GM18508 (cell line): Measurements from ENCODE around the gene CELF5.
"Not testable (repeated sequence)": the region's sequence is repeated elsewhere in the genome, so short reads cannot be mapped to it uniquely, and the experiment has no call there.

ENCODE experiments used
- ATAC-seq: cut with Tn5 transposase; IDR thresholded peaks from one replicate; pipeline ENCODE4 v1.9.1; 2021; ENCODE audit warnings: moderate number of reproducible peaks; ENCODE audit not compliant: insufficient read depth, unreplicated experiment

CELF5 gene

DNA sequence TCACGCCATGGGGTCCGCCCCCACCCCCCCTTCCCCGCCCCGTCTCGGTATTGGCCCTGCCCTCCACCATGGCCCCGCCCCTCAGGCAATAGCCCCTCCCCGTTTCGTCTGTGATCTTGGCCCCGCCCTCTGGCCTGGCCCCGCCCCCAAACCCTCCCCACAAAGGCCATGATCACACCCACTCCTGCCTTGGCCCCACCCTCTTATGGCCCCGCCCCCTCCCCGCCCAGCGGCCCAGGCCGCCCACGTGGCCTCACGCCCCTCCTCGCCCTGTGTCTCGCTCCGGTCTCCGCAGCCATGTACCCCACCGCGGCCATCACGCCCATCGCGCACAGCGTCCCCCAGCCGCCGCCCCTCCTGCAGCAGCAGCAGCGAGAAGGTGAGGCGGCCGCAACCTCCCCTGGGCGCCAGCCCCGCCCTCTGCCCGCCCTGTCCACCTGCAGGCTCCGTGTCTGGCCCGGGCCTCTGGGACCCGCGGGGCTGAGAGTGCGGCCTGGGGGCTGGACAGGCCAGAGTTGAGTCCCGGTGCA is 61.3 kb downstream of the CELF5 start:
- ATAC-seq = no peak

DNA sequence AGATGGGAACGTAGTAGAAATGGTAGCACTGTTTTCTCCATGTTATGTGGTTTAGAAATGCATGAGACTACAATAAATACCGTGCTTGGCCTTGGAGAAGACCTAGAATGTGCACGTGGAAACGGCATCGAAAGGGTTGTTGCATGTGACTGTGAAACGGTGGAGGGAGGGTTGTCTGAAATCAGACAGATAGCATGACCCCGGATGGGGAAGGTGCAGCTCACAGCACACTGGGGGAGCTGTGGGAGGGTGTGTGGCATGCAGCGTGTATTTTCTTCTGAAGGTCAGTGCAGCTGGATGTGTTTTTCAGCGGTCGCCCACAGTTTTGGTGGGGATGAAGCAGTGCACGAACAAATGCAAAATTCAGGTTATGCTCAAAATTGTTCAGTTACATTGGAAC is 63.4 kb downstream of the CELF5 start:
- ATAC-seq = no peak

DNA sequence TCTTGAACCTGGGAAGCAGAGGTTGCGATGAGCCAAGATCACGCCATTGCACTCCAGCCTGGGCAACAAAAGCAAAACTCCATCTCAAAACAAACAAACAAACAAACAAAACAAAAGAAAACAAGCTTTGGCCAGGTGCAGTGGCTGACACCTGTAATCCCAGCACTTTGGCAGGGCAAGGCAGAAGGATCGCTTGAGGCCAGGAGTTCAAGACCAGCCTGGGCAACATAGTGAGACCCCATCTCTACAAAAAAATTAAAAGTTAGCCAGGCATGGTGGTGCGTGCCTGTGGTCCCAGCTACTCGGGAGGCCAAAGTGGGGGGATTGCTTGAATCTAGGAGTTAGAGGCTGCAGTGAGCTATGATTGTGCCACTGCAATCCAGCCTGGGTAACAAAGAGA is 64.0 kb downstream of the CELF5 start:
- ATAC-seq = not testable (repeated sequence)

DNA sequence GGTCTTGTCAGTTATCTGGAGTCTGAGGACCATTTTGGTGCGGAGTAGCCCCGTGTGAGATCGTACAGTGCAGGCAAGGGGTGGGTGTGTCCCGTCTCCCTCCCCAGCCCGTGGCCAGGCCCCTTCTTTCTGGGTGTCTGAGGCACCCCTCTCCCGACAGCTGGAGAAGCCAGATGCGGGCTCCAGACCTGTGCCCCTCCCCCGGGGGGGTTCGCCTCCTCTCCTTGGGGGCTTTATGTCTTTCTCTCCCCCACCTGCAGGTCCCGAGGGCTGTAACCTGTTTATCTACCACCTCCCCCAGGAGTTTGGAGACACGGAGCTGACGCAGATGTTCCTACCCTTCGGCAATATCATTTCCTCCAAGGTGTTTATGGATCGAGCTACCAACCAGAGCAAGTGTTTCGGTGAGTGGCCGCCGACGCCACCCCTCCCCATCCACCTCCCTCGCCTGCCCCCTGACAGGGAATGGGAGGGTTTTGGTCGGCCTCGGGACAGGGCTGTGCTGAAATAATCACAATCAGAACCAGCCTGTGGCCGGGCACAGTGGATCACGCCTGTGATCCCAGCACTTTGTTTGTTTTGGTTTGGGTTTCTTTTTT is 65.6 kb downstream of the CELF5 start:
- no peak for ATAC-seq

DNA sequence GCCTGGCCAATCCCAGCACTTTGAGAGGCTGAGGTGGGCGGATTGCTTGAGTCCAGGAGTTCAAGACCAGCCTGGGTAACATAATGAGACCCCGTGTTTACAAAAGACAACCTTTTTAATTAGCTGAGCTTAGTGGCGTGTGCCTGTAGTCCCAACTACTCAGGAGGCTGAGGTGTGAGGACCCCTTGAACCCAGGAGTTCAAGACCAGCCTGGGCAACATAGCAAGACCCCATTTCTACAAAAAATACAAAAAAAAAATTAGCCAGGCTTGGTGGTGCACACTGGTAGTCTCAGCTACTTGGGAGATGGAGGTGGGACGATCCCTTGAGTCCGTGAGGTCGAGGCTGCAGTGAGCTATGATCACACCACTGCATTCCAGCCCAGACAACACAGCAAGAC is 66.4 kb downstream of the CELF5 start:
- ATAC-seq = not testable (repeated sequence)

DNA sequence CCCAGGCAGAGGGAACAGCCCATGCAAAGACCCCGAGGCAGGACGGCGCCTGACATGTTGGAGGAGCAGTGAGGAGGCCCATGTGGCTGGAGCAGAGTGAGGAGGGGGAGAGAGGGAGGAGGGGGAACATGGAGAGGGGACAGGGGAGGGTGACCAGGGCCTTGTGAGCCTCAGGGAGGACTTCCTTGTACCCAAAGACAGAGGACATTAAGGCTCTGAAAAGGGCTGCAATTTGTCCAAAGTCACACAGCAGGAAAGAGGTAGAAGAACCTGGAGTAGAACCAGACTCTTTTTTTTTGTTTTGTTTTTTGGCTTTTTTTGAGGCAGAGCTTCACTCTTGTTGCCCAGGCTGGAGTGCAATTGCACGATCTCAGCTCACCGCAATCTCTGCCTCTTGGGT is 67.2 kb downstream of the CELF5 start:
- ATAC-seq = no peak

DNA sequence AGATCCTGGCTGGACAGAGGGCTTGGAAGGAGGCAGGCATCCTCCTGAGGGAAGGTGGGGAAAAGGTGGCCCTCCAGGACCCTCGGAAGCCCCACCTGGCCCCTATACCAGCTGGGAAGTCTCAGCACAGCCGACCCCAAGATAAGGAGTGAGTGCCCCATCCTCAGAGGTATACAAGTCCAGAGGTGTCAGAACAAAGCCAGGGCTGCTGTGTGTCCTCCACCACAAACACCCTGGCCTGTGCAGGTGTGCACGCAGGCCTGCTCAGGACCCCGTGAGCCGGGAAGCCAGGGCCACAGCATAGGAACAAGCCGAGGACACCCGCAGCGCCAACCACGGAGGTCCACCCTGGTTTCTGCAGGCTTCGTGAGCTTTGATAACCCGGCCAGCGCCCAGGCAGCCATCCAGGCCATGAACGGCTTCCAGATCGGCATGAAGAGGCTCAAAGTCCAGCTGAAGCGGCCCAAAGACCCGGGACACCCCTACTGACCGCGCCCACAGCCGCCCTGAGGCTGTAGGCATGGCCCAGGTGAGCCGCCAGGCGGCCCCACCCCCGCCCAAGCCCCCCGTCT is 68.6 kb downstream of the CELF5 start:
- ATAC-seq = no peak

DNA sequence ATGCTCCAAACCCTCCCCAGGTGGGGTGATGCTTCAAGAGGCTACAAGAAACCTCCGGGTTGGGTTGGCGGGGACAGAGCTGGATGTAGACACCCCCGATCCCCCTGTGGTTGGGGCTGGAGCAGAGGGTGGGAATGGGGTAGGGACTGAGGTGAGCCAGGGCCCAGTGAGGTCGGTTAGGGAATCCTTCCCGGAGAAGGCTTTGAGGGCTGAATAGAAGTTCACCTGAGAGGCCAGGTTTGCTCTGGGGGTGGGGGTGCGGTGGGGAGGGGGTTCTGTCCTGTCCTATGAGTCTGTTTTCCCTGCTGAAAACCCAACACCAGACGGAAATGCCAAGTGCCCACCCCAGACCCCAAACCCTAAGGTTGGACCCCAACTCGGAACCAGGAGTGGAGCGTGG is 69.1 kb downstream of the CELF5 start:
- ATAC-seq = no peak

DNA sequence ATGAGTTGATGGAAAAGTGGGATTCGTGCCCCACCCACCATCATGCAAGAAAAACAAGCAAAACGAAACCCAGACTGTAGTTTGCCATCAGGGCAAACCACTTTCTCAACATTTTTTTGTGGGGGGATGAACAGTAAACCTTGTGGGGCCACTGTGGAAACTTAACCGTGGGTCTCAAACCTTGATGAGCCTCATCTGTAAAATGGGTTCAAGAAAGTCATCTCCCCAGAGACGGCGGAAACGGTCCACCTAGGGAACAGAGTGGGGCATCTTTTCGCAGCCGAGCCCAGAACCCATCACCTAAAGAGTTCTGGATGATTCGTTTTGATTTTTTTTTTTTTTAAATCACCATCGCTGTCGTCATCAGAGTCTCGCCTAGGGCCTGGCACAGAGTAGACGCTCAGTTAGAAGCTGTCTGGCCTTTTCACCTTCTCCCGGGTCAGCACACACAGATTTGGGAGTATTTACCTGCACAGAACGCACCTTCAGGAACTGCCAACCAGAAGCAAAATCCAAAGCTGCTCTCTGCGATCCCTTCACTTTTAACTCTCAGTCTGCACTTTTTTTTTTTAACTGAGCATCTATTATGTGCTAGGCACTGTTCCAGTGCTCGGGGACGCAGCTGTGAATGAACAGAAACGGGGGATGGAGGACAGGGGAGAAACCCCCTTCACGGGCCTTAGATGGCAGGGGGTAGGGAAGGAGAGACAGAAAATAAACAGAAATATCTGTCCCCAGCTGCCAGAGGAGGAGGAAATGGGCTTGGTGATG is 69.8 kb downstream of the CELF5 start:
- ATAC-seq = no peak

DNA sequence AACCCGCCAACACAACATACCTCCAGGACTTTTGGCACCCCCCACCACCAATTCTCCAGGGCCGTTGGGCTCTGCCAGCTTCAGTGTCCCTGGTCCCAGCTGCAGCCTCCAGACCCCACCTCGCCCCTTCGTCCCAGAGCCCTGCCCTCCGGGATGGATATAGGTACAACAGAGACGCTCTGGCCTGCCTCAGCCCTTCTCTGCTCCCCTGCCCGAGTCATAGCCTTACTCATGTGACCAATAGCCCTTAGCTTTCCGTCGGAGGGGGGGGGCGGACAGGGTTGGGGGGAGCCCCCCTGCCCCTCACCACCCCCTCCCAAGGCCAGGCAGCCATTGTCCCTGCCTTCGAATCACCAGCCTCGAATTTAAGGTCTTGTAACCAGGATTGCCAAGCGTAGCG is 71.1 kb downstream of the CELF5 start:
- ATAC-seq = no peak

DNA sequence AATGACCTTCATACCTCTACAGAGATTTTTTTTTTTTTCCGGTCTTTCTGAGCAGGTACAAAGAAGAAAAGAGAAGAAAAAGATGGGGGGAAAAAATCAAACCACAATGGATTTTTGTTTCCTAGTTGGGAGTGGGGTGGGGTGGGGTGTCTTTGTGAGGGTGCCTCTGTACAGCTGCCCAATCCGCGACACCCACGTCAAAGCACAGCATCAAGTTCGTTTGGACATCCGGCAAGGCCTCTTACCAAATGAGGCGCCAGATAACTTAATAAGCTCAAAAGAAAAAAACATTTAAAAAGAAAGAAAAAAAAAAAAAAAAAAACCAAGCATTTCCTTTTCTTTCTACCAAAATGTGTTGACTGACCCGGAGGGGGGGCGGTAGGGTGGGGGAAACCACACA is 71.6 kb downstream of the CELF5 start:
- no peak for ATAC-seq

DNA sequence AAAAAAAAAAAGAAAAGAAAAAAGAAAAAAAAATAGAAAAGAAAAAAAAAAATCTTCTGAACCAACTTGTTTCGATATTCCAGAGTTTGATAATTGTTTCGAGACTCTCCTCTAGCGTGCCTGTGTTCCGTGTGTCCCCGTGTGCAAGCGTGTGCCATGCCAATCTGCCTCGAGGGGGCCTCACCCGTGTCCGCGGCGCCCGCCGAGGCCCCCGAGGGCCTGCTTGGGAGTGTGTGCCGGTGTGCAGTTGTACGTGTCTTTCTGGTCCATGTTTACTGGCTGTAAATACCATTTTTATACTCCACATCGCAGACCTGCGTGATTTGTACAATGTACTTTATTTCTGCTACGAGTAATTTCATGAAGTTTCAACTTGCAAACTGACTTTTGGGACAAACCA is 72.0 kb downstream of the CELF5 start:
- no peak for ATAC-seq

DNA sequence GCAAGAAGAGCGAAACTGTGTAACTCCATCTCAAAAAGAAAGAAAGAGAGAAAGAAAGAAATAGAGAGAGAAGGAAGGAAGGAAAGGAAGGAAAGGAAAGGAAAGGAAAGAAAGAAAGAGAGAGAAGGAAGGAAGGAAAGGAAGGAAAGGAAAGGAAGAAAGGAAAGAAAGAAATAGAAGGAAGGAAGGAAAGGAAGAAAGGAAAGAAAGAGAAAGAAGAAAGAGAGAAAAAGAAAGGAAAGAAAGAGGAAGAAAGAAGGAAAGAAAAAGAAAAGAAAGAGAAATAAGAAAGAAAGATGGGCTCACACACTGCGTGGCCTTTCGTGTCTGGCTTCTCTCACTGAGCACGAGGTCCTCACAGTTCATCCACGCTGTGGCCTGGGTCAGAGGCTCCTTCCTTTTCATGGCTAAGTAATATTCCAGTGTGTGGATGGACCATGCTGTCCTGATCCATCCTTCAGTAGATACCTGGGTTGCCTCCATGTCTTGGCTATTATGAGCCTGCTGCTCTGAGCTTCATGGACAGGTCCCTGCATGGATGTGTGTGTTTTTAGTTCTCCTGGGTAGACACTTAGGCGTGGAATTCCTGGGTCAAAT is 74.5 kb downstream of the CELF5 start:
- ATAC-seq = no peak

DNA sequence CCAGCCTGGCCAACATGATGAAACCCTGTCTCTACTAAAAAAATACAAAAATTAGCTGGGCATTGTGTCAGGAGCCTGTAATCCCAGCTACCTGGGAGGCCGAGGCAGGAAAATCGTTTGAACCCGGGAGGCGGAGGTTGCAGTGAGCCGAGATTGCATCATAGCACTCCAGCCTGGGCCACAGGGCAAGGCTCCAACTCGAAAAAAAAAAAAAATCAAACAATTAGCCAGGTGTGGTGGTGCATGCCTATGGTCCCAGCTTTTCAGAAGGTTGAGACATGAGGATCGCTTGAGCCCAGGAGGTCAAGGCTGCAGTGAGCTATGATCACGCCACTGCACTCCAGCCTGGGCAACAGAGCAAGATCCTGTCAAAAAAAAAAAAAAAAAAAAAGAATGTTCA is 76.1 kb downstream of the CELF5 start:
- not testable (repeated sequence) for ATAC-seq

DNA sequence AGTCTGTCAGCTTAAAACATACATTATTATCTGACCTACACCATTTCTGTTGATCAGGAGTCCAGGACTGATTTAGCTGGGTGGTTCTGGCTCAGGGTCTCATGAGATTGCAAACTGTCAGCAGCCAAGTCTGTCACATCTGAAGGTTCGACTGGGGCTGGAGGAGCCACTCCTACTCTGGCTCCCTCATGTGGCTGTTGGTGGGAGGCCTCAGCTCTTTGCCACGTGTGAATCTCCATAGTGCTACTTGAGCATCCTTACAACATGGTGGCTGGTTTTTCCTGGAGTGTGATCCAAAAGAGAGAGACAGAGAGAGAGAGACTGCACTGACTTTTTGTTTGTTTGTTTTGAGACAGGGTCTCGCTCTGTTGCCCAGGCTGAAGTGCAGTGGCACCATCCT is 78.3 kb downstream of the CELF5 start:
- no peak for ATAC-seq

DNA sequence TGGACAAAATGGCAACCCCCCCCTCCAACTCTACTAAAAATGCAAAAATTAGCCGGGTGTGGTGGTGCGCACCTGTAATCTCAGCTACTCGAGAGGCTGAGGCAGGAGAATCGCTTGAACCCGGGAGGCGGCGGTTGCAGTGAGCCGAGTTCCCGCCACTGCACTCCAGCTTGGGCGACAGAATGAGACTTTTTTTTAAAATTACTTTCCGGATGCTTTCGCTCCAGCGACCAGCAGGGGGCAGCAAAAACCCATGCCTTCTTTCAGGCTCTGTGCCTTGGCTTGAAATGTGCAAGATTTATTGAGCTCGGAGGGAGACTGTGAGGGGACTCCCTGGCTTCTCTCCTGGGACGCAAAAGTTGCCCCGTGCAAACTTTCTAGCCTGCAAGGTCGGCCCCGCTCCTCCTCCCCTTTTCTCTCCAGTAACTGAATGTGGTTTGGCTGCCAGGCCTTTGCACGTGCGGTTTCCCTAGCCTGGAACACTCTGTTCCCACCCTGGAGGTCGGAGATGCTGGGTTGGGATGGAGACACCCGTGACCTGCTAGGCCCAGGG is 80.5 kb downstream of the CELF5 start:
- no peak for ATAC-seq

DNA sequence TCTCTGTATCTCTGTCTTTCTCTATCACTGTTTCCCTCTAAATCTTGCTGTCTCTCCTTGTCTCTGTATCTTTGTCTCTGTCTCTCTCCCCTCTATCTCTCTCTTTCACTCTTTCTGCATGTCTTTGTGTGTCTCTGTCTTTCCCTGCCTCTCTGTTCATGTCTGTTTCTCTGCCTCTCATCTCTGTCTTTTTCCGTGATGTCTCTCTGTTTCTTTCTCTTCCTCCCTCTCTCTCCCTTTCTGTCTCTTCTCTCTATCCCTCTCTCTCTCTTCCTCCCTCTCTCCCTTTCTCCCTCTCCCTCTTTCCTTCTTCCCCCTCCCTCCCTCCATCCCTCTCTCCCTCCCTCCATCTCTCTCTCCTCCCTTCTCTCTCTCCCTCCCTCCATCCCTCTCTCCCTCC is 85.3 kb downstream of the CELF5 start:
- no peak for ATAC-seq

DNA sequence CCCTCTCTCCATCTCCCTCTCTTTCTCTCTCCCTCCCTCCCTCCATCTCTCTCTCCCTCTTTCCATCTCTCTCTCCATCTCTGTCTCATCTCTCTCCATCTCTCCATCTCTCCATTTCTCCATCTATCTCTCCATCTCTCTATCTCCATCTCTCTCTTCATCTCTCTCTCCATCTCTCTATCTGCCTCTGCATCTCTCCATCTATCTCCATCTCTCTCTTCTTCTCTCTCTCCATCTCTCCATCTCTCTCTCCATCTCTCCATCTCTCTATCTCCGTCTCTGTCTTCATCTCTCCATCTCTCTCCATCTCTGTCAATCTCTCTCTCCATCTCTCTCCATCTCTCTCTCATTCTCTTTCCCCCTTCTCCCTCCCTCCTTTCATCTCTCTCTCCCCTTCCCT is 85.8 kb downstream of the CELF5 start:
- ATAC-seq = no peak

DNA sequence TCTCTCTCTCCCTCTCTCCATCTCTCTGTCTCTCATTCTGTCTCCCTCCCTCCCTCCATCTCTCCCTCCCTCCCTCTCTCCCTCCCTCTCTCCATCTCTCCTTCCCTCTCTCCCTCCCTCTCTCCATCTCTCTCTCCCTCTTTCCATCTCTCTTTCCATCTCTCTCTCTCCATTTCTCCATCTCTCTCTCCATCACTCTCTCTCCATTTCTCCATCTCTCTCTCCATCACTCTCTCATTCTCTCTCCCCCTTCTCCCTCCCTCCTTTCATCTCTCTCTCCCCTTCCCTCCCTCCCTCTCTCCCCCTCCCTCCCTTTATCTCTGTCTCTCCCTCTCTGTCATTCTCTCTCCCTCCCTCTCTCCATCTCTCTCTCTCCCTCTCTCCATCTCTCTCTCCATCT is 86.2 kb downstream of the CELF5 start:
- ATAC-seq = no peak

DNA sequence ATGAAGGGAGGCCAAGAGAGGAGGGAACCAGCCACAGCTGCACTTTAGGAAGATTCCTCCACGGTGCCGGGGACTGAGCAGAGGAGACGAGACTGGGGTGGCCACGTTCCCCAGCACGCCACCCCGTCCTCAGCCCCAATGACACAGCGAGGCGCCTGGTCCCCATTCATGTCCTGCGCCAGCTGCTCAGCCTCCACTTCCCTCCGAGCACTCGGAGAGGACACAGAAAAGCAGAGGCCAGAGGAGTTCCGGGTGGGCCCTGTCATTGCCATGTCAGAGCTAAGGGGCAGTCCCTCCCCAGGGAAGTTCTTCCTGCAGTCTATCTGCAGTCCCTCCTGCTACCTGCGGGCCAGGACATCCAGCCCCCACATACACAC is 88.7 kb downstream of the CELF5 start:
- ATAC-seq = no peak
